ENCODE data around the gene MTG2.

- TF ChIP-seq POLR2A (IDR thresholded peaks at IDR 0.05): no peak
- TF ChIP-seq POLR2AphosphoS5 (IDR thresholded peaks at IDR 0.05): no peak
Measured at GRCh38 chr20:62224113-62224855, 41.5 kb downstream of the MTG2 start.
